NCI-H82 (cell line): ENCODE results near the gene NBPF11.
"Not testable (repeated sequence)": the region's sequence is repeated elsewhere in the genome, so short reads cannot be mapped to it uniquely, and the experiment has no call there.

Experiments
- DNase-seq: peaks from one replicate; lab custom pipeline; 2025; lab: John Stamatoyannopoulos, UW

NBPF11 gene, protein sequence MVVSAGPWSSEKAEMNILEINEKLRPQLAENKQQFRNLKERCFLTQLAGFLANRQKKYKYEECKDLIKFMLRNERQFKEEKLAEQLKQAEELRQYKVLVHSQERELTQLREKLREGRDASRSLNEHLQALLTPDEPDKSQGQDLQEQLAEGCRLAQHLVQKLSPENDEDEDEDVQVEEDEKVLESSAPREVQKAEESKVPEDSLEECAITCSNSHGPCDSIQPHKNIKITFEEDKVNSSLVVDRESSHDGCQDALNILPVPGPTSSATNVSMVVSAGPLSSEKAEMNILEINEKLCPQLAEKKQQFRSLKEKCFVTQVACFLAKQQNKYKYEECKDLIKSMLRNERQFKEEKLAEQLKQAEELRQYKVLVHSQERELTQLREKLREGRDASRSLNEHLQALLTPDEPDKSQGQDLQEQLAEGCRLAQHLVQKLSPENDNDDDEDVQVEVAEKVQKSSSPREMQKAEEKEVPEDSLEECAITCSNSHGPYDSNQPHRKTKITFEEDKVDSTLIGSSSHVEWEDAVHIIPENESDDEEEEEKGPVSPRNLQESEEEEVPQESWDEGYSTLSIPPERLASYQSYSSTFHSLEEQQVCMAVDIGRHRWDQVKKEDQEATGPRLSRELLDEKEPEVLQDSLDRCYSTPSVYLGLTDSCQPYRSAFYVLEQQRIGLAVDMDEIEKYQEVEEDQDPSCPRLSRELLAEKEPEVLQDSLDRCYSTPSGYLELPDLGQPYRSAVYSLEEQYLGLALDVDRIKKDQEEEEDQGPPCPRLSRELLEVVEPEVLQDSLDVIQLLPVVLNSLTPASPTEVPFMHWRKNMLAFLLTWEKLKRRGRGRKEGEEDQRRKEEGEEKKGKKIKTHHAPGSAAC

DNA sequence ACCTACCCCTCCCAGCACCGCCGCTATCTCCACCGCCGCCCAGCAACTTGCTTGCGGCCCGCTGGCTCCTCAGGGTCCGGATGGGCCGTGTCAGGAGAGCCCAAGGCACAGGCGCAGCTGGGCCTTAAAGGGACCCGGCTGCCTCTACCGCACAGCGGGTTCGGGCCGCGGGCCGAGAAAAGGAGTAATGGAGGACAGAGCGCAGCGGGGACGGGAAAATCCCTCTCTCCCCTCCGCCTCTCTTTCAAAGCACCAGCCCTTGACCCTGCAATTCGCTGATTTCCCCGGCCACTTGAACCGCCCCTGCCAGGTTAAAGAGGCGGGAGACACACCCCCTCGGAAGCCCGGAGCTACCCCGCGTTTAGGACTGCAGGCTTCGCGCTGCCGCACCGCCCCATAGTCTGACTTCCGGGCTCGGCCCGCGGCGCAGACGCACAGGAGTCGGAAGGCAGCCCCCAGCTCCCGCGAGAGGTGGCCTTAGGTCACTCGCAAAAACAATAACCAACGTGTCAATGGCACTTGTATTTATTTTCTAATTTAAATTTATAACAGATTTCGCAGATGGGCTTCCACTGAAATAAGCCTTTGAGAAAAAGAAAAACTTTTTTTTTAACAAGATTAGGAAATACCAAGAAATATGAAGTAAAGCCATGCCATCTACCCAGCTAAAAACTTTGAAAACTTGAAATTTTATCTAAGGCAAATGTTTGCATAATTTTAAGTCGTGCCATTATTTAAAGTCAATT lies at the start of gene NBPF11:
NBPF11 (minus strand) TSS at position 371 of the 746 bp plus-strand sequence. CDS start 25,278 bp downstream, outside the sequence.
- DNase-seq: peak; percentile 89

DNA sequence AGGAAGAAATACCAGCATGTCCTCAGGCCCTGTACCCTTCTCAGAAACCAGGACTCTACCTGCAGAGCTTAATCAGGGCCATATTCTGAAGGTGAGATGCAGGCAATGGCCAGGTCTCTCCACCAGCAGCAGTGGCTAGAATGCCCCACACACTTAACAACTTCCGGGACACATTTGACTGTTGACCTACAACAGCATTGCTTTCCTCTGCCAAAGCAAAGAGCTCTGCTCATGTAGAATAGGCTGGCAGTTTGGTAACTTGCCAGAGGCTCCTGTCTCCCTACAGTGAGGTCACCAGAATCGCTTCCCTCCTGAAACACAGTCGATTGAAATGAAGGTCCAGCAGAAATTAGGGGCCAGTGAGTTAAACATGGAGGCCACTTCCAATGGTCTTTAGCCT lies 45.3 kb upstream of the NBPF11 start:
- not testable (repeated sequence) for DNase-seq

DNA sequence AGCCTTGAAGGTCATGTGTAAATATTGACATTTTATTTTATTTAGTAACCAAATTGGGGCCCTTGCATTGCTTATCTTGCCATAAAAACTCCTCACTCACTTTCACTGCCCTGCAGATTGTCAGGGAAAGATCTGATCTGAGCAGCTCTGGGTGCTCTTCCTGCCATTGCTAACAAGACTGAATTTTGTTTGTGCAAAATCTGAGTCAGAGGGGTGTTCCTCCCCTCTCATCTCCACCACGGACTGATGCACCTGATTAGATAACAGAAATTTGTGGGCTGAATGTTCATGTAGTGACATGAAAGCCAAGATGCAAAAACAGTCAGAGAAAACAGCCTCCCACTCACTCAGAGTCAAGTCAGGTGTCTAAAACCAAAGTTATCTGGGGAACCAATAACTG lies 44.9 kb upstream of the NBPF11 start:
- not testable (repeated sequence) for DNase-seq

DNA sequence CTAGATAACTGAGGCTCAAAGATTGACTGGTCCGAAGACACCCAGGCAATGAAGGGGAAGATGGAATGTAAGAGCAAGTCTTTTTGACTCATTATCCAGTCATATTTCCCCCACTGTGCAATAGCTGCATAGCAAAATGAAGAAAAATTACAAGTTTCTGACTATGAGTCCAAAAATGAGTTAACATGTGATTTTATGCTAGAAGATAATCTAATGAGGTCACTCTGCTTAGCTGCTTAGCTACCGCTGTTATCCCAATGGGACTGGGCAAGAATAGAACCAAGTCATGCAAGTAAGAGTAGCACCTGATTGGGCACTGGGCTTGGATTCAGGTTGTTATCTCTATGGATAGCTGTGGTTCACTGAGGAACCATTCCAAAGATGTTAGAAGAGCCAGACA lies 43.0 kb upstream of the NBPF11 start:
- not testable (repeated sequence) for DNase-seq

DNA sequence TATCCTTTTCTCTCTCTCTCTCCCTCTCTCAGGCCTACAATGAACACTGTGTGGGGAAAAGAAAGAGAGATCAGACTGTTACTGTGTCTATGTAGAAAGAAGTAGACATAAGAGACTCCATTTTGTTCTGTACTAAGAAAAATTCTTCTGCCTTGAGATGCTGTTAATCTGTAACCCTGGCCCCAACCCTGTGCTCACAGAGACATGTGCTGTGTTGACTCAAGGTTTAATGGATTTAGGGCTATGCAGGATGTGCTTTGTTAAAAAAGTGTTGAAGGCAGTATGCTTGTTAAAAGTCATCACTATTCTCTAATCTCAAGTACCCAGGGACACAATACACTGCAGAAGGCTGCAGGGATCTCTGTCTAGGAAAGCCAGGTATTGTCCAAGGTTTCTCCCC lies 36.7 kb upstream of the NBPF11 start:
- not testable (repeated sequence) for DNase-seq

DNA sequence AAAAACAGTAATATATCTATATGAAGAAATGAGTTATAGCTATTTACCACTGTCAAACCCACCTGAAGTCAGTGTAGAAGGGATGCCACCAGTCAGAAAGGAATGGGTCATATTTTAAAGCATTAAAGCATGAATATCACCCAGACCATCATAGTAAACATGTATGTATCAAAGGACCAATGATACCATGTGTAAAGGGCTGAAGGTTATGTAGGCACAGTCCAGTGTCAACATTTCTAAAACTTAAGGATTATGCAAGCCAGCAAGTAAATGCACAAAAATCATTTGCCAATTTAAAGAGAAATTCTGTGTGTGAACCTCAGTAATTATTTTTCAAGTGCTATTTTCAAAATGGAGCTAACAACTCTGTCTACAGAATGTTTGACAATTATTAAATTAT lies 26.6 kb upstream of the NBPF11 start:
- DNase-seq: not testable (repeated sequence)

DNA sequence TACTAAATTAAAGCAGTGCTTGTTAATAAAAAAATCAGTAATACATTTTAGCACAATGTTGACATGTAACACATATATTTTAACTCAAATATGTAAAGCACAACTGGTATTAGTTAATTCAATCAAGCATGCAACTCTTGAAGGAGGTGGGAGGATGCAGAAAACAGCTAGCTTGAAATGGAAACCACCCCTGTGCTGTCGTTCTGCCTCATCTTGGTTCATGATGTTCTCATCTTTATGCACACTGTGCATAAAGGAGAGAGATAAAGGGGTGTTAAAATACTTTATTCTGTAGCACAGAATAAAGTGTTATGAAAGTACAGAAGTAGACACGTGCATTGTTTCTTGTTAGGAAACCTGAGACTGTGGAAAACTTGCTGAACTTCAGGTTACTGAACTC lies 23.3 kb upstream of the NBPF11 start:
- not testable (repeated sequence) for DNase-seq

DNA sequence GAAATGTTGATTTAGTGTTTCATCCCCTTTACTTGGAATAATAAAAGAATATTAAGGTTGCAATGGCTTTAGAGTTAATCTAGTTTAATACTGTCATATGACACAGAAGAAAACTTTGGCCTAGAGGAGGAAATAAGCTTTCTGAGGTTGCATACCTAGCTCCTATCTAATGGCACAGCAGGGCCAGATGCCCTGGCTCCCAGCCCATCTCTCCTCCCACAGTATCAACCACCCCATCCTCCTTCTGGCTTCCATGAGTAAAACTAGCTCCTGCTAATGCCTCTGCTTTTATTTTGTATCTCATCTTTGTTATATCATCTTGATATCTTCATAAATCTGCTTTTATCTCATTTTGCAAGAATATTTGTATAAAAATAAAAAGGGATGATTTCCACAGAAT lies 19.9 kb upstream of the NBPF11 start:
- not testable (repeated sequence) for DNase-seq

DNA sequence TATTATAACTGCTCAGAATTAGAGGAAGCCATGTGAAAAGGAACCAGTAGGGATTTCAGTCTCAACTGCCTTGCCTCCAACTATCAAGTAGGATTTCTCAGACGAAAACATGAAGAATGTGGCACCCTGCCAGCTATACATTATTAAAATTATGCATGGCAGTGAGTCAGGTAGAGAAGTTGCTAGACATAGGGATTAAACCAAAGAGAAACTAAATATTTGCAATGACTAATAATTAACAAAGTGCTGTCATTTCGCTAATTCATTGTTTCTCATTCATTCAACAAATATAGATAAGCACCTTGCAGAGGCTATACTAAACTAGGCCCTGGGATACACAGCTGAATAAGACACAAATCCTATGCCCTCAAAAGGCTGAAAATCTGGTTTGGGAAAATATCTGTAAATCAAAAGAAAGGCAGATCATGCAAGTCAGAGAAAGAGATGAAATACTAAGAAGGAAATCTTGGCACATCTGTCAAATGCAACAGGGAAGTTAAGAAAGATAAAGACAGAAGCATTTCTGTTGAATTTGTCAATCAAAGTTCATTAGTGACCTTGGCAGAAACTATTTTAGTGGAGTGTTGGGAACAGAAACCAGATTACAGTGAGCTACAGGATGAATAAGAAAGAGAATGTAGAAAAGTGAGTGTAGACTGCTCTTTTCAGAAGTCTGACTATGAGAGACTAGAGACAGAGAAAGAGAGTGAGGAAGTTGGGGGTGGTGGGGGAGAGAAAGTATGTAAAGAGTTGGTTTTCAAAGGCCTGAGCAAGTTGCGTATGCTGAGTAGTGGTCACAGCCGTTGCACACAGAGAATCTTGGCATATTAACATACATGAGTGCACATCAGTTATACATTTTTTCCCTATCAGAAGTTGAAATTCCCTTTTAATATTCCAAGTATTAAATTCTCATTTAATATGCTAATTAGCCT lies 14.7 kb upstream of the NBPF11 start:
- DNase-seq: no peak

DNA sequence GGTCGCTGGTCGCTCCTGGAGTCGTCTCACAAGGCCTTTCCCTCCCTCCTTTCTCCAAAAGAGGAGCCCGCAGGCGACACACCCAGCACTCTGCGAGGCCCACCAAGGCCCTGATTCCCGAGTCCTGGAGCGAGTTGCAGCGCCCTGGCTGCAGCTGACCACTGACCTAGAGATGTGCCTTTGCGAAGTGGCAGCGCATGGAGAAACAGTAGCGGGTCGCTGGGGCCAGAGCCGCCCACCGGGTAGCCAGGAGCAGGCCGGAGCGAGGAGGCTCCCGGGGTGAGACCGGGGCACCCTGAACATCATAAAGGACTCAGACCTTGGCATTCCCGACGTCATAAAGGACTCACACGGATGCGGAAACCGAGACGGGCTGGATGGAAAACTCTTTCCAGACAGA lies 10.3 kb upstream of the NBPF11 start:
- no peak for DNase-seq

DNA sequence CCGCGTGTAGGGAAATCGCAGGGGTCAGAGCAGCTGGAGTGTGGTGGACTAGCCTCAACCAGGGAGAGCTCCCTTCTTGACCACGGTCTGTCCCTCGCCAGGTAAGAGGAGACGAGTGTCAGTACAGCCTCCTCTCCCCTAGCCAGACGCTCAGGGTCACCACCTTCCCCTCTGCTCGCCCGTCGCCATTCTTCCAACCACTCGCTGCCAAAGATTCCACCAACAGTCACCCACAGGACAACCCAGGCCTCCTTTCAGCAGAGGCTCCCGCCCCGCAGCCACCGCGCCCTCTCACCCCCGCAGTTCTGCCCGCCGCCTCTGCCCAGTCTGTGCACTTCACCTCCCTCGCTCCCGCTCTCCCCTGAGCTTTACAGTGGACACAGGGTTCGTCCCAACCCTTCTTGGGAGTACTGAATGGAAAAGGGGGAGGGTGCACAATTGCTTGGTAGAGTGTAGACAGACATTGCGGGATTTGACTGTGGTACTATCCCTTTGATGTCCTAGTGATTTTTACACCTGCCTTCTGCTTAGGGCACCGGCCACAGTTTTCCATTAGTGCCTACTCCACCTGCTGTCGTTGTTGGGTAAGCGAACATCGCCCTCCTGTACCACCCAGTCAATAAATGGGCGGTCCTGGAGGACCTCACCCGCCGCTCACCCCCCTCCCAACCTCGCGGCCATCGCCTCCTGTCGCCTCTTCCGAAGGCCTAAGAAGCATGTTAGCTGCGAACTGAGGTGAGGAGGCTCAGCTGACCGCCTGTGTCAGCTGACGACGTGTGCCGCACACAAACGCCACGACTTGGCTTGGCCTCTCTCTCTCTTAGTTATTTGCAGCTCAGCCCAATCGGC lies 9.2 kb upstream of the NBPF11 start:
- no peak for DNase-seq

DNA sequence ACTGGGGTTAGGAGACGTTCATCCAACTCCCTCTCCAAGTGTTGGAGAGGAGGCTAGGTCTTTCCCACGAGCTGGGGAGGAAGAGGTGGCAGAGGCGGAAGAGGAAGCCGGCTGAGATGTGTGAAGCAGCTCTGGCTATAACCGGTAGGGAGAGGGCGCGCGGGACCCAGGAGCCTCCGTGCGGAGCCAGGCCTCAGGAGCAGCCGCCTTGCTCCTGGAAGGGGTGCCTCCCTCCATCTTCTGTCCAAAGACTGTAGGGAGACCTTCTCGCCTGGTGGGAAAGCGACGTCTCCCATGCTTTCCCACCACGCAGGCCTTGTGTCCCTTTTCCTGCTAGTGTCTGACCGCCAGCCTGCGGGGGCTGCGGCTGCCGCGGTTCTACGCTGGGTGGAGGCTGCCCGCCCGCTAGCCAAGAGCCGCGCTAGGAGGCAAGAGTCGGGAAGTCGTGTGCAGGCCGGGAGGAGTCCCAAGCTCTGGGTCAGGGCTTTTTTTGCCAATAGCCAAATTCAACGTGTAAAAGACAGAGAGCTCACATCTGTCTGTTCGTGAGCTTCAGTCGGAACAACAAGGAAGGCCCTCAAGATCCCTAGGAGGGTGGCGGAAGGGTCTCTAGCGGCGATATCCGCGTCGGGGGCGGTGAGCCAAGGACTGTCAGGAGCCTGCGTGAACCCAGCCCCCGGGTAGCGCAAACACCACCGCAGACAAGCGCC lies 8.4 kb upstream of the NBPF11 start:
- DNase-seq: no peak

DNA sequence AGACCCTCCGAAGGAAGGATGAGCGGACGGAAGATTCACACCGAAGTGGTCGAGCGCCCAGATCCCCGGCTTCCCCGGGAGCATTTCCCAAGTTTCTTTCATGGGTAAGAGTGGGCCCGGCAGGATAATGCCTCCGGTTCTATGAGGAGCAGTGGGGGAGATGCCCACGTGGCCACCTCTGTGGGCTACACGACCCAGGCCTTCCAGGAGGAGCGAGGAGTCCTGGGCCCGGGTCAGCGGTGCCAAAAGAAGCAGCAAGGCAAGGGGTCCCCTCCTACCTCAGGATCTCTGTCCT lies 7.9 kb upstream of the NBPF11 start:
- DNase-seq: no peak

DNA sequence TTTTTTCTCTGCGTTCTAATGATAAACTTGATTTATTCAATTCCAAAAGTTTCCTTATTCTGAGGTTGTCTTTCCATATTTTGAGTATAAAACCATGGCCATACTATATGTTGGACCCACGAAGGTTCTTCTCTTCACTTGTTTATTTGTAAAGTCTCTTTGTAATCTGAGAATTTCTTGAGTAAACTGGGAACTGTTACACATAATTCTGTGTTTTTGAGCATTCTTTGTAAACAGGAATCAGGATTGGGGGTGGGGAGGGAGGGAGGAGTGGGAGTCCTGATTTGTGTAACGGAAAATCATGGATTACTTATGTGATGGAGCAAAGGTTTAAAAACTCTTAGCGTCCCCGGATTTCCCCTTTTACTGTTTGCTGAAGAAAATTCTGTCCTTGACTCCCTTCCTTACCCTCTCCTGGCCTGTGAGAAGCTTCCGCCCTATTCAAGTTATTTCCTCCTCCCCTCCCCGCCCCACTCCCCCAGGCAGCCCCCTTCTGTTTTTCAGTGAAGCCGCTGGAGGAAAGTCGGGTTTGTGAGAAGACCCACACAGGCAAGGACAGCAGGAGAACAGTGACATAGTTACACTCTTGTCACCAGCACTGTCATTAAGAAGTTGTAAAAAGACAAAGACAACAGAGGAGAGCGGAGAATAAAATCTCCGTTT lies 6.4 kb upstream of the NBPF11 start:
- DNase-seq: no peak

DNA sequence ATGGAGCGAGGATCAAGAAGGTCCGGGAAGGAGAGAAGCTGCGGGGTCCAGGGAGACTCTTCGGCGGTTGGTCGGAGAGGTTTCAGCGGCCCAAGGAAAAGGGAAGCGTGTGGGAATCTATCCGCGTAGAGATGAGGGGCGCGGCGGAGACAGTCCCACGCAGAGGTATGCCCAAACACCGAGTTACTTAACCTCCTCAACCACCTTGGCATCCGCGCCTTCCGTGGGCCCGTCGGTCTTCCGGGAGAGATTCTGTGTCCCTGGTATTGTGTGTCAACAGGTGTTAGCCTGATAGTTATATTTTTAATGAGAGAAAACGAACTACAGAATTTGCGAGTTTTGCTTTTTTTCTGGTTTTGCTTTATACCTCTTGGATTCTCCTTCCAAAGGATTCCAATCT lies 5.7 kb upstream of the NBPF11 start:
- DNase-seq: not testable (repeated sequence)

DNA sequence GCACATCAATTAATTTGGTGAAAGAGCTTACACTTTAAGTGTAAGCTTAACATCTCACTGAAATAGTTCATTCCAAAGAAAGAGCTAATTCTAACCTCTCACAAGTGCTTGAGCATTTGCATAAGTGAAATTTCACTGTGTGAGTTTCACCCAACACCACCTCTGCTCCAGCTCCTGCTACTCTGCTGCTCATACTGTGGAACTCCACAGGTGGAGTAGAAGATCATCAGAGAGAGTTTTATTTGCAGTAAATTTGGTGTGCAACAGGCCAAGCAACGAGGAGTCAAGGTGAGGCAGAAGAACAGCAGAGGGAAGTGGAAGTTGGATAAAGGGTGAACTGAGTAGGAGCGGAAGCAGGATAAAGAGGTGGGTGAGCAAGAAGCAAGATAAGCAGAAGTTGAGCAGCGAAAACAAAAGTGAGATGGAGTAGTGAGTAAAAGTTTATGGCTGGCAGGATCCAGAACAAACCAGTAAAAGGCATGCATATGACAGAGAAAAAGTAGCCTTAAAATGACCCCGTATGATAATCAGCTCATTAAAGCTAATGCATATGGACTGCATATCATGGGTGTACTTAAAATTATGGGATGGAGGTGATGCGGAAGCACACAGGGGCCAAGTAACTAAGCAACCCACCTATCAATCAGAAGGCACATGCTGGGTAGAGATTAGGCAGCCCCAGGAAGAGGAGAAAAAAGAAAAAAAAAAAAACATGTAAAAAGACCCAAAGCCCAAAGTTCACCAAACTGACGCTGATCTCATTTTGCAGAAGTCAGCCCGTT lies 3.6 kb upstream of the NBPF11 start:
- not testable (repeated sequence) for DNase-seq

DNA sequence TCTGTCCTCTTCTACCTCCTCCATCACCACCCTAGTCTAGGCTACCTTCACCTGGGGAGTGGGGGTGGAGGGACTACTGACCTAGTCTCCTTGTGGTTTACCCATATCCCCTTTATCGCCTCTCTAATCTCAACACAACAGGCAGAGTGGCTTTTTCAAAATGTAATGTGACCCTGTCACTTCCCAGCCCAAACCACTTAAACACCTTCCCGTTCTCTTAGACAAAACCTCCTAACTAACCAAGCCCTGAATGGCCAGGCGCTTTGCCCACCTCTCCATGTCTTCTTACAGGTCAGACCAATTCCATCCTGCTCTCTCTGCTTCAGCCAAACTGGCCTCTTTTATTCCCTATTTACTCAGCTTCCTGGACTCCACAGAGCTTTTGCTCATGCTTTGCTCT lies 714 bp upstream of the NBPF11 start:
- DNase-seq: not testable (repeated sequence)

DNA sequence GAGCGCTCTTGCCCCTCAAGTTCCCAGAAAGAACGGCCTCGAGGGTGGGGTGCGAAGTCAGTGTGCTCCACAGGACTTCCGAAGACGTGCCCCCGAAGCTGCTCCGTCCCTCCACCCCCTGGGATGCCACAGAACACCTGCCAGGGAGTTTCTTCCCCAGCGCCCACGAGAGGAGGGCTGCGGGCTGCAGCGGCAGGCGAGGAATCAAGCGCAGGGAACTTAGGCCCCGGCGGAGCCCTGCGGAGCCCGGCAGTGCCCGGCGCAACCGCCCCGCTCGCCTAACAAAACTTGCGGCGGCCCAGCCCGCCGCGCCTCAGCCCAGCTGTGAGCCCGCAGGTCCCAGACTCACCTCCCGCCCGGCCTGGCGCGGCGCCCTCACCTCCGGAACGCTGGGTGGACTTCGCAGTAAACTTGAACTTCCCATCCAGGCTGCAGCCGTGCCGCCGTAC lies 686 bp downstream of the NBPF11 start:
- peak; percentile 37 for DNase-seq
